ENCODE data around the gene ANTXRL. TPM values are rescaled to one million over a fixed set of nuclear protein-coding genes. Genes with fewer than 3 reads are reported as not detected.
"Not testable (repeated sequence)": the region's sequence is repeated elsewhere in the genome, so short reads cannot be mapped to it uniquely, and the experiment has no call there.

ANTXRL gene
- total RNA-seq, 1 donor from 2014 or later, result not detected

GRCh38 chr10:46273506-46274477 is 13.0 kb upstream of the ANTXRL start:
- Mint-ChIP-seq H3K9me3 (no peaks in the 10 kb centered on the region), H3K36me3 (ENCODE audit: low read depth) (no peaks in the 10 kb centered on the region), H3K4me1 (peaks cover 28% of the 10 kb centered on the region), H3K27ac (no peak overlapping the region), H3K4me3 (no peak overlapping the region), H3K27me3 (peaks cover 19% of the 10 kb centered on the region)
- intact Hi-C loops (cut with micrococcal nuclease), result no loop called here
- DNase-seq, result no peak

DNA sequence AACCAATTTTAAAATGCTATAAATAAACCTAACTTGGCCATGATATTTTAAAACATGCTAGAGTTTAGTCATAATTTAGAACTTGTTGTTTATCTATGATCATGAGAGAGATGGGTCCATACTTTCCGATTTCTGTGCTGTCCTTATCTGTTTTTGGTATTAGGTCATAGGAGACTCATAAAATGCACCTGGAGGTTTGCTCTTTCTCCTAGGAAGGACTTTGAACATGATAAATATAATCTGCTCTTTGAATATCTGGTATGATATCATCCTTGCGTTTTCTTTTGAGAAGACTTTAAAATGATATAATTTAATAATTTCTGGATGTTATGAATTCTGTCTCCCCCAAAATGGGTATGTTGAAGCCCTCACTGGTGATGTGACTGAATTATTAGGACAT is 9.0 kb upstream of the ANTXRL start:
- no peak overlapping the region for H3K27ac Mint-ChIP-seq
- no peaks in the 10 kb centered on the region for H3K36me3 Mint-ChIP-seq (ENCODE audit: low read depth)
- DNase-seq, result no peak
- intact Hi-C loops (cut with micrococcal nuclease), result no loop called here
- peaks cover 11% of the 10 kb centered on the region for H3K4me1 Mint-ChIP-seq
- no peak overlapping the region for H3K4me3 Mint-ChIP-seq
- no peaks in the 10 kb centered on the region for H3K9me3 Mint-ChIP-seq
- peaks cover 43% of the 10 kb centered on the region for H3K27me3 Mint-ChIP-seq

DNA sequence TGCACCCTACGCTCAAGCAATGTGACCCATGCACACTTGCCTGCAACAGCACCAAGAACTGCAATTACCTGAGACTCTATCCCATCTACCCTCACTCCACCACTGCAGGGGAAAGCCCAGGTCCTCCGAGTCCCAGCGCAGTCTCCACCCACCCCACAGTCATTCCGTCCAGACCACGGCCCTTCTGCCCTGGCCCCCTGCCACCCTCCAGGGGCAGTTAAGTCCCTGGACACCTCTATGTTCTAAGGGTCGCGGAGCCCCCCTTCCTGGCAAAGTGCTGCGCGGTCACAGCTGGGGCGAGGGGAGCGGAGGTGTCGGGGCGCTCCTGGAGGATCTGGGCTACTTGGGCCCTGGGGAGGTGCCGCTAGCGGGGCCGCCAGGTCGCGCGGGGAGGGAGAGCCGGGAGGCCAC is 4.4 kb upstream of the ANTXRL start:
- Mint-ChIP-seq H3K4me1 (peaks cover 22% of the 10 kb centered on the region), H3K27me3 (peaks cover 33% of the 10 kb centered on the region), H3K4me3 (peak overlapping the region; percentile 73)
- not testable (repeated sequence) for H3K9me3 Mint-ChIP-seq; H3K27ac Mint-ChIP-seq; DNase-seq; H3K36me3 Mint-ChIP-seq (ENCODE audit: low read depth)
- intact Hi-C loops (cut with micrococcal nuclease), result loop anchor here (10.0 kb wide), 1 partner anchor 258 kb away; no protein-coding TSS in a partner anchor

GRCh38 chr10:46282842-46283574 is 3.8 kb upstream of the ANTXRL start:
- Mint-ChIP-seq H3K27me3 (peaks cover 28% of the 10 kb centered on the region), H3K4me3 (peak overlapping the region; percentile 96), H3K9me3 (no peaks in the 10 kb centered on the region), H3K27ac (no peak overlapping the region), H3K36me3 (ENCODE audit: low read depth) (no peaks in the 10 kb centered on the region), H3K4me1 (peaks cover 22% of the 10 kb centered on the region)
- intact Hi-C loops (cut with micrococcal nuclease), result loop anchor here (10.0 kb wide), 1 partner anchor 258 kb away; no protein-coding TSS in a partner anchor
- peak; percentile 94 for DNase-seq

DNA sequence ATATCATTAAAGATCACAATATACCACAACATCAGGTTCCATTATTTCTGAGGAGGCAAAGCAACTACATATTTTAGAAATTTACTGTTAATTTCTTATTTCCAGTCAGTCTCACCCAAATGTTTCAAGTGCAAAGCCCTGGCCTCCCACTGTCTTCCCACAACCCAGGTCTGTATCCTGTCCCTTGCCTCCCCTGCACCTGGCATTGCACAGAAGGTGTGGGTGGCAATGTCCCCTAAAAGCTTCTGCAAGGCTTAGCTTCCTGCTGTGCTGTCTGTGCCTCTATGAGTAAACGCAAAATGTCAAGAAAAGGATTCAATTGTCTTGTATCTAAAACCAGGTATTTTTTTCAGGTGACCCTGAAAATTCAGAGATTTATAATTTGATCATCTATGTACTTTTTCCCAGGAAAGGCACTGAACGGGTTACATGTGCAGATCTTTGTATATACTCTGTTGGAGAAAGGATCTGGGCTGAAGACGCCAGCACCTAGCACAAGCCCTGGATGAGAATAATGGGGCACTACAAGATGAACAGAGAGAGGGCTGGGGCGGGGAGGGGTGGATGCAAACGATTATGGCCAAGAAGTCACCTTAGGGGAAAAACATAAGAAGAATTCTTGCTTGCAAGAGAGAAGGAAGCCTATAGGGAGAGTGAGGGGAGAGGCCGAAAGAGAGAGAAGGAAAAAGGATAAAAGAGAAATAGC is 3.1 kb upstream of the ANTXRL start:
- intact Hi-C loops (cut with micrococcal nuclease), result loop anchor here (1.0 to 10.0 kb wide), 2 partner anchors 14 to 259 kb away; no protein-coding TSS in a partner anchor
- Mint-ChIP-seq H3K36me3 (ENCODE audit: low read depth) (no peaks in the 10 kb centered on the region), H3K27me3 (peaks cover 27% of the 10 kb centered on the region), H3K4me1 (peaks cover 22% of the 10 kb centered on the region), H3K4me3 (peak overlapping the region; percentile 96), H3K27ac (peak overlapping the region; percentile 87), H3K9me3 (no peaks in the 10 kb centered on the region)
- no peak for DNase-seq

GRCh38 chr10:46284286-46285229 is 2.2 kb upstream of the ANTXRL start:
- H3K4me3 Mint-ChIP-seq, result peak overlapping the region; percentile 96
- peaks cover 28% of the 10 kb centered on the region for H3K27me3 Mint-ChIP-seq
- H3K9me3 Mint-ChIP-seq, result no peaks in the 10 kb centered on the region
- peak; percentile 97 for DNase-seq
- peaks cover 22% of the 10 kb centered on the region for H3K4me1 Mint-ChIP-seq
- intact Hi-C loops (cut with micrococcal nuclease), result loop anchor here (1.0 to 10.0 kb wide), 2 partner anchors 15 to 260 kb away; no protein-coding TSS in a partner anchor
- no peaks in the 10 kb centered on the region for H3K36me3 Mint-ChIP-seq (ENCODE audit: low read depth)
- H3K27ac Mint-ChIP-seq, result peak overlapping the region; percentile 87

DNA sequence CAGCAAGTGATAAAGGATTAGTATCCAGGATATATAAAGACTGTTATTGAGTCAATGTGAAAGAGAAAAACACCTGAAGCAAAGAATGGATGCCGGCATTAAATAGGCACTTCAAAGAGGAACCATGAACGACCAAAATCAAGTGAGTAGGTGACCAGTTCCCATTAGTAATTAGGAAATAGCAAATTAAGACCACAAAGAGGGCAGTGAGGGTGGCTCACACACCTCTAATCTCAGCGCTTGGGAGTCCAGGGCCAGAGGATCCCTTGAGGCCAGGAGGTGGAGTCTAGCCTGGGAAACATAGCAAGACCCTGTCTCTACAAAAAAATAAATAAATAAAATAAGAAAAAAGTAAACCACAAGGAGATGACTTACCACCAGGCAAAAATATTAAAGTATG is 1.5 kb upstream of the ANTXRL start:
- intact Hi-C loops (cut with micrococcal nuclease), result loop anchor here (10.0 kb wide), 1 partner anchor 260 kb away; no protein-coding TSS in a partner anchor
- DNase-seq, result no peak
- peak overlapping the region; percentile 72 for H3K27ac Mint-ChIP-seq

DNA sequence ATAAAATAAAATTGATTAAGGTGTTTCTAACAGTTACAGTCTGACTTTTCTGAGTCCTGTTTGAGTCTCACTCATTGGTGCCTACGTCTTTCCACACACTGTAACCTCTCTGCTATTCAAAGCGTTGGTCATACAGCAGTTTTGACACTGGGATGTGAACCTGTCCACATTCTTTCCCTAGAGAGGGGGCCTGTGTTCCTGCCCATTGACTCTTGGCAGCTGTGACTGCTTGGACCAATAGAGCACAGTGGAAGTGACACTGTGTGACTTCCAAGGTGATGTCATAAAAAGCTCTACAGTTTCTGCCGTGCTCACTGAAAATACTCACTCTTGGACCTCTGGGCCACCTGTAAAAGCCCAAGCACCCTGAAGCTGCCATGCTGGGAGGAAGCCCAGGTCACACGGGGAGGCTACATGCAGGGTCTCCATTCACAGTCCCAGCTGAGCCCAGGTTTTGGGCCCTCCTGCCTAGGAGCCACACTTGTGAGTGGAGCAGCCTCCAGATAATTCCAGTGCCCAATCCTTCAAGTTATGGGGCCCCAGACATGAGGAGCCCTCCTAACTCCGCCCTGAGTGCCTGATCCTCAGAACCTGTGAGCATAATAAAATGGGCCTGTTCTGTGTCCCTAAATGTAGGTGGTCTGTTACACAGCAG is 704 bp upstream of the ANTXRL start:
- Mint-ChIP-seq H3K27ac (no peak overlapping the region), H3K27me3 (peaks cover 23% of the 10 kb centered on the region), H3K4me3 (peak overlapping the region; percentile 32), H3K36me3 (ENCODE audit: low read depth) (no peaks in the 10 kb centered on the region), H3K9me3 (no peaks in the 10 kb centered on the region), H3K4me1 (peaks cover 22% of the 10 kb centered on the region)
- intact Hi-C loops (cut with micrococcal nuclease), result loop anchor here (10.0 kb wide), 1 partner anchor 261 kb away; no protein-coding TSS in a partner anchor
- no peak for DNase-seq

More for the DNA sequence above, 1.5 kb upstream of the ANTXRL start:
- Mint-ChIP-seq H3K9me3 (no peaks in the 10 kb centered on the region), H3K4me3 (peak overlapping the region; percentile 96), H3K4me1 (peaks cover 22% of the 10 kb centered on the region), H3K27me3 (peaks cover 23% of the 10 kb centered on the region), H3K36me3 (ENCODE audit: low read depth) (no peaks in the 10 kb centered on the region)

- H3K27me3 Mint-ChIP-seq, result peaks cover 21% of the 10 kb centered on the region
- H3K9me3 Mint-ChIP-seq, result no peaks in the 10 kb centered on the region
- no peak for DNase-seq
- H3K36me3 Mint-ChIP-seq (ENCODE audit: low read depth), result no peaks in the 10 kb centered on the region
- no peak overlapping the region for H3K27ac Mint-ChIP-seq
- H3K4me1 Mint-ChIP-seq, result peaks cover 15% of the 10 kb centered on the region
- no peak overlapping the region for H3K4me3 Mint-ChIP-seq
- intact Hi-C loops (cut with micrococcal nuclease), result loop anchor here (10.0 kb wide), 1 partner anchor 263 kb away; no protein-coding TSS in a partner anchor
These were observed 1.2 kb downstream of the ANTXRL start for GRCh38 chr10:46287846-46288477.

DNA sequence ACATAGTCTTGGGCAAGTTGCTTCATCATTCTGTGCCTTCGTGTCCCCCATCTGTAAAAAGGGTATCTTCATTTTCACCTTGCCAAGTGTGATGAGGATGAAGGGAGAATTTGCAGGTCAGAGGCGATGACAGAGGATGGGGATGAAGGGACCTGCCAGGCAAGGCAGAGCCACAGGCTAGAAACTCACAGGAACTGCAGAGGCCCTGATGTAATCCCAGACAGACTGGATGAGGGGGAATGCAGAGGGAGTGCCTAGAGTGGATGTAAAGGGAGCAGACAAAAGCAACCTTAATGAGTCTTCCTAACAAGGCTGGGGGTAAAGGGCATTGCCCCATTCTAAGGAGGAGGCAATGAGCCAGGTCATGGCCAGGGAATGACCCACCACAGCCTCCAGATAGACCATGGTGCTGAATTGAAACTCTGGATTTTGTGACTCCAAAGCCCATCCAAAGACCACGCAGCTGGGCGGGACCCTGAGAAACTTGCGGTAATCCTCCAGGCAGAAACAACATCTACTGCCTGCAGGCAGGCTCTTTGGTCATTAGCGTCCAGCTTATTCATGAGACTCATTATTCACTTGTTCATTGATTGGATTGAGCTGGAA is 1.9 kb downstream of the ANTXRL start:
- peaks cover 11% of the 10 kb centered on the region for H3K4me1 Mint-ChIP-seq
- DNase-seq, result no peak
- no peak overlapping the region for H3K4me3 Mint-ChIP-seq
- intact Hi-C loops (cut with micrococcal nuclease), result loop anchor here (10.0 kb wide), 1 partner anchor 264 kb away; no protein-coding TSS in a partner anchor
- H3K36me3 Mint-ChIP-seq (ENCODE audit: low read depth), result no peaks in the 10 kb centered on the region
- no peak overlapping the region for H3K27ac Mint-ChIP-seq
- H3K9me3 Mint-ChIP-seq, result no peaks in the 10 kb centered on the region
- peaks cover 21% of the 10 kb centered on the region for H3K27me3 Mint-ChIP-seq

GRCh38 chr10:46289209-46289810 is 2.5 kb downstream of the ANTXRL start:
- intact Hi-C loops (cut with micrococcal nuclease), result loop anchor here (10.0 kb wide), 1 partner anchor 265 kb away; no protein-coding TSS in a partner anchor
- no peaks in the 10 kb centered on the region for H3K36me3 Mint-ChIP-seq (ENCODE audit: low read depth)
- no peak overlapping the region for H3K4me3 Mint-ChIP-seq
- no peak for DNase-seq
- peaks cover 5% of the 10 kb centered on the region for H3K4me1 Mint-ChIP-seq
- H3K27ac Mint-ChIP-seq, result no peak overlapping the region
- peaks cover 21% of the 10 kb centered on the region for H3K27me3 Mint-ChIP-seq
- no peaks in the 10 kb centered on the region for H3K9me3 Mint-ChIP-seq
